Fibroblast of mammary gland (primary cell): Measurements from ENCODE around the gene NPSR1.
"Not testable (repeated sequence)": the region's sequence is repeated elsewhere in the genome, so short reads cannot be mapped to it uniquely, and the experiment has no call there.

Experiments
- DNase-seq: peaks from one replicate; pipeline ENCODE4 v3.0.0-alpha.2; 2010; ENCODE audit warnings: low read depth
- H3K4me3 ChIP-seq: 2 replicates; pipeline ENCODE4 v1.5.1; 2011; ENCODE audit warnings: low read depth, mild to moderate bottlenecking, low read length, moderate library complexity; ENCODE audit not compliant: control insufficient read depth
- TF ChIP-seq, protein P1 (sequence below): conservative IDR thresholded peaks from 2 replicates; pipeline ENCODE4 v1.5.1; 2011; ENCODE audit warnings: low read depth, low read length, inconsistent platforms; ENCODE audit not compliant: control insufficient read depth, insufficient read depth

NPSR1 gene

DNA sequence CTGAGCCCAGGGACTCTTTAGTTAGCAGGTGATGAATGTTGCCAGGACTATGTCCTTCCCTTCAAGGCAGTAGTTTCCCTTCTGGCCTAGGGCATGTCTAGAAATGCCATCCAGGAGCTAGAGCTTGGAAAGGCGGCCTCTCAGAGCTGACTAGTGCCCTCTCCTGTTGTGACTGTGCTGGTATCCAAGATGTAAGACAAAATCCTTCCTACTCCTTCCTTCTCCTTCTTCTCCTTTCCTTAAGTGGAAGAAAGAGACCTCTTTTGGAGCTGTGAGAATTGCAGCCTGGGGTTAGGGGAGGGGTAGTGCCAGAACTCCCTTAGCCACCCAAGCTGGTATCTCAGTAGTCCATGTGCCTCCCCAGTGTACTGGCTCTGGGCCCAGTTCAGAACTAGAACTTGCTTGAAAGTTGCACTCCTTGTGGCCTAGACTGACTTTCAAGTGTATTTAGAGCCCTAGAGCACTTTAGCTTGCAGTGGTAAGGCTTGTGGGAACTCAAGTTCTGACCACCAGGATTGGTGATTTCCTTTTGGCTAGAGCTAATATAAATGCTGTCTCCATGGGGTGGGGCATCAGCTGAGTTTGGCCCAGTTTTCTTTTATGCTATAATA, 118.8 kb downstream of the NPSR1 start:
- DNase-seq = no peak
- TF ChIP-seq, protein P1, sequence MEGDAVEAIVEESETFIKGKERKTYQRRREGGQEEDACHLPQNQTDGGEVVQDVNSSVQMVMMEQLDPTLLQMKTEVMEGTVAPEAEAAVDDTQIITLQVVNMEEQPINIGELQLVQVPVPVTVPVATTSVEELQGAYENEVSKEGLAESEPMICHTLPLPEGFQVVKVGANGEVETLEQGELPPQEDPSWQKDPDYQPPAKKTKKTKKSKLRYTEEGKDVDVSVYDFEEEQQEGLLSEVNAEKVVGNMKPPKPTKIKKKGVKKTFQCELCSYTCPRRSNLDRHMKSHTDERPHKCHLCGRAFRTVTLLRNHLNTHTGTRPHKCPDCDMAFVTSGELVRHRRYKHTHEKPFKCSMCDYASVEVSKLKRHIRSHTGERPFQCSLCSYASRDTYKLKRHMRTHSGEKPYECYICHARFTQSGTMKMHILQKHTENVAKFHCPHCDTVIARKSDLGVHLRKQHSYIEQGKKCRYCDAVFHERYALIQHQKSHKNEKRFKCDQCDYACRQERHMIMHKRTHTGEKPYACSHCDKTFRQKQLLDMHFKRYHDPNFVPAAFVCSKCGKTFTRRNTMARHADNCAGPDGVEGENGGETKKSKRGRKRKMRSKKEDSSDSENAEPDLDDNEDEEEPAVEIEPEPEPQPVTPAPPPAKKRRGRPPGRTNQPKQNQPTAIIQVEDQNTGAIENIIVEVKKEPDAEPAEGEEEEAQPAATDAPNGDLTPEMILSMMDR = no peak

DNA sequence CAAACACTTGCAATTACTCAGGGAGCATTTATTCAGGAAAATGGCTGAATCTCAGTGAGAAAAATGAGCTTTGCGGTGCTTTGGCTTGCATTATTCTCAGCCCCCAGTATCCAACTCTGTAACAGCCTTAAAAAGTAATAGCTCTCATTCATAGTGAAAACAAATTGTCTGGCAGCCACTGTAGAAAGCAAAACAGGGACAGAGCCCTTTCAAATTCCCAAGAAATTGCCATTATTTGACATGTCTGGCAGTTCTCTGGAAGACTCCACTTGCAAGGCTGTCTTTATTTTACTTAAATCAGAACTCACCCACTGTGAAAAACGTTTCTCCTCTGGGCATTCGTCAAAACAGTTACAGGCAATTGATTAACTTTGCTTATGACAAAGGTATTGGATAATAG, 122.5 kb downstream of the NPSR1 start:
- TF ChIP-seq, protein P1 = no peak
- no peak overlapping the region for H3K4me3 ChIP-seq
- no peak for DNase-seq

More for the DNA sequence above, 118.8 kb downstream of the NPSR1 start:
- no peak overlapping the region for H3K4me3 ChIP-seq

DNA sequence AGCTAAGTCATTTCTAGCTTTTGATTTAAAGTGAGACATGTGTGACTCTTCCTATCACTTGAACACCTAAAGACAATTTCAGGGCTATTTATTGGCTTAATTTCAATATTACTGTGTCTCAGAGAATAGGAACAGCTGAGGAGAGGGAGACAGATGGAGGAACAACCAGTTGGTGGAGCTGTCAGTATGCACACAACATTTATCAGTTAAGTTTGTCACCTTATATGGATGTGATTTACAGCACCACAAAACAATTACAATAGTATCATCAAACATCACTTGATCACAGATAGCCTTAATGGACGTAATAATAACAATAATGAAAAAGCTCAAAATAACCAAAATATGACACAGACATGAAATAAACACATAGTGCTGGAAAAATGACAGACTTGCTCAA, 129.6 kb downstream of the NPSR1 start:
- TF ChIP-seq, protein P1 = no peak
- no peak overlapping the region for H3K4me3 ChIP-seq
- DNase-seq = no peak

DNA sequence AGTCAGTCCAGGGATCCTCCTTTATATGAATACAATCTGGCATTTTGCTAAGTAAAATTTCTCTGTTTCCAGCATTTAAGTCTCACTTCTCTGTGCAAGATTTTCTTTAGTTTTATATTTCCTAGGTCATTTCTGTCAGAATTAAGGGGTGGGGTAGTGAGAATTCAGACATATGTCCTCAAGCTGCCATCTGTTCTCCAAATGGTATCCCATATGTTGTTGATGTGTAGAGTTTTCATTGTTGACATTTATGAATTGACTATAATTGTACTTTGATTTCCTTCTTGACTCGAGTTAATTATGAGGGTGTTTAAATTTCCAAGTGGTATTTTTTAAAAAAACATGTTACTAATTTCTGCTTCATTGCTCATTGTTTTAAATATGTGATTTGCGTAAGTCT, 148.8 kb downstream of the NPSR1 start:
- TF ChIP-seq, protein P1 = no peak
- no peak overlapping the region for H3K4me3 ChIP-seq
- no peak for DNase-seq

DNA sequence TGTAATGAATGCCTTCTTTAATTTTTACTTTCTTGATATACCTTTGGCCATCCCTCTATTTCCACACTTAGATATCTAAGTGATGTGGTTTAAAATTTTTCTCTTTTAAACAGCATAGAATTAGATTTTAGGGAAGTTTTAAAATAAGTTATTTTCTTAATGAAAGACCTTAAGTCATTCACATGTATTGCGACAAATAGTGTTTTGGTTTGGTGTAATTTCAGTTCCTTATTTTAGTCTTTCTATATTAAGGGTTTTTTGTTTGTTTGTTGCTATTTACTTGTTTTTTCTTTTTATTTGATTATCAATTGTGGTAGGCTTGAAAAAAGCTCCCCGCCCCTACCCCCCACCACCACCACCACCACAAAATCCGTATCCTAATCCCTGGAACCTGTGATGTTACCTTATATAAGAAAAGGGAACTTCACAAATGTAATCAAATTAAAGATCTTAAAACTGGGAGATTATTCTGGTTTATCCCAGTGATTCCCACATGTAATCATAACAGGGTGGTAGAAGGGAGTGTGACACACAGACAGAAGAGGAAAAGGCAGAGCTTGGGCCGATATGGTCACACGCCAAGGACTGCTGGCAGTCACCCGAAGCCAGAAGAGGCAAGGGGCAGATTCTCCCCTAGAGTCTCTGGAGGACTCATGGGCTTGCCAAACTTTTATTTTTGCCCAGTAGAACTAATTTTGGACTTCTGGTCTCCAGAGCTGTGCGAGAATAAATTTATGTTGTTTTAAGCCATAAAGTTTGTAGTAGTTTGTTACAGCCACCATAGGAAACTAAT, 149.7 kb downstream of the NPSR1 start:
- DNase-seq = no peak
- no peak overlapping the region for H3K4me3 ChIP-seq
- TF ChIP-seq, protein P1 = no peak

DNA sequence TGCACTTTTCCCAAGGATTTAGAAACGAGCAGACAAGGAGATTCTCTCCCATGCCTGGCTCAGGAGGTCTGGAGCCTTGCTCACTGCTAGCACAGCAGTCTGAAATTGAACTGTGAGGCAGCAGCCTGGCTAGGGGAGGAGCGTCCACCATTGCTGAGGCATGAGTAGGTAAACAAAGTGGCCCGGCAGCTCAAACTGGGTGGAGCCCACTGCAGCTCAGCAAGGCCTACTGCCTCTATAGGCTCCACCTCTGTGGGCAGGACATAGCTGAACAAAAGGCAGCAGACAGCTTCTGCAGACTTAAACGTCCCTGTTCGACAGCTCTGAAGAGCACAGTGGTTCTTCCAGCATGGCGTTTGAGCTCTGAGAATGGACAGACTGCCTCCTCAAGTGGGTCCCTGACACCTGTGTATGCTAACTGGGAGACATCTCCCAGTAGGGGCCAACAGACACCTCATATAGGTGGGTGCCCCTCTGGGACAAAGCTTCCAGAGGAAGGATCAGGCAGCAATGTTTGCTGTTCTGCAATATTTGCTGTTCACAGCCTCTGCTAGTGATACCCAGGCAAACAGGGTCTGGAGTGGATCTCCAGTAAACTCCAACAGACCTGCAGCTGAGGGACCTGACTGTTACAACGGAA, 156.3 kb downstream of the NPSR1 start:
- not testable (repeated sequence) for DNase-seq, H3K4me3 ChIP-seq

DNA sequence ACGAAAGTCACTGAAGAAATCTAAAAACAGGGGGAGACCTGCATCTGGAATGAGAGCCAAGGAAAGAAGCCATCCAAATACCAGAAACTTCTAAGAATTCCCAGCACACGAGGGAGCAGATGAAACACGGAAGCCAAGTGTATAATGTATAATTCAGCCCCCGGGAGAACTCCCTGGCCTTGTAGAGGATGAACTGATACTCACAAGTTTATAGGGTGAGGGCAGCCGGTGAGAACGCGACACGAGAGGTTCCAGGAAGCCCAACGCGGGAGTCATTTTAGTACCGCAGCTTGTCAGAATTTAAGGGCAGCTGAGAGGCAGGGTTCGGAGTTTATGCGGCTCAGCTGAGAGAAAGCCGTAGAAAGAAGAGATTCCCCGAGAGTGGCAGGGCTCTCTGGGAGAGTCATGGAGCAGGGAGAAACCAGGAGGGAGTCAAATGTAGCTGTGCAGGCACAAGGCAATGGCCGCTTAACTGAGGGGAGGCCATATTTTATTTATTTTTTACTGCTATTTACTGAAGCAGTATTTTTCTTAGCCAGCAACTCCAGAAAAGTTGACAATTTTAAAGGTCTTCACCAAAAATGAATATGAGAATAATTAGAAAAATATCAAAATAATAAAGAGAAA, 164.0 kb downstream of the NPSR1 start:
- TF ChIP-seq, protein P1 = no peak
- no peak overlapping the region for H3K4me3 ChIP-seq
- no peak for DNase-seq
